ENCODE measurements around the gene ZSWIM6. TPM values are rescaled to one million over a fixed set of nuclear protein-coding genes. Genes with fewer than 3 reads are reported as not detected.

The ZSWIM6 gene
- total RNA-seq, 1 experiment from 2014 or later: 4.2 TPM

DNA sequence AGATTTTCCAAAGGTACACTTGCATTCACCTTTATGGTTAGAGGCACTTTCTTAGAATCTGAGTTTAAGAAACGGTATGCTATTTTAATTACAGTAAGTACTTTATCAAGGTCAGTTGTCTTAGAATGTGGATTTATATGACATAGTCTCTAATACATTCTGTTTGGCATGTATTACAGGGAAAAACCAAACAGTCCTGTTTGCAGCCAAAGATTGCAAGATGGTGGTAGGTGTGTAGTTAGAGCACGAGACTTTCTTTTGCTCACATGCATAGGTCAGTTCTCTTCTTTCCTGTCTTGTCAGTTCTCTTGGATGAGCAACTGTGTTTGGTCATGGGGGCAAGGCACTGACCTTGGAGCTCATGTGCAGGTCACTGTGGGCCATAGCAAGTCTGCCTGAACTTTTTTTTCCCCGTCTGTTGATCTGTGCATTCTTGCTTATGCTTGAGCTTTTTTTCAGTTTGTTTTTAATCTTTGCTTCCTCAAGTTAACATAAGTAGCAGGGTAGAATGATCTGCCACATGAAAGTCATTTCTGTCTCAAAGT is 20.6 kb downstream of the ZSWIM6 start:
- Histone ChIP-seq H3K27ac (ENCODE audit: low read length) (no peak overlapping the region), H2AFZ (ENCODE audit: low read length) (no peak overlapping the region), H3K27me3 (ENCODE audit: low read length) (no peaks in the 10 kb centered on the region), H3K9ac (ENCODE audit: low read length) (no peak overlapping the region), H3K4me1 (ENCODE audit: low read length) (peaks cover 5% of the 10 kb centered on the region), H3K79me2 (ENCODE audit: low read length) (no peaks in the 10 kb centered on the region), H3K9me3 (ENCODE audit: low read length) (peaks cover 6% of the 10 kb centered on the region), H3K36me3 (ENCODE audit: insufficient read depth, low read length) (0 out of 2 replicates have a peak, but pooled peaks cover 5% of the 10 kb centered on the region), H3K4me2 (ENCODE audit: low read depth, low read length, poor library complexity, severe bottlenecking) (no peak overlapping the region), H4K20me1 (ENCODE audit: insufficient read depth, low read depth, low read length) (peaks cover 3% of the 10 kb centered on the region; the same call in 1 of the 2 replicates), H3K4me3 (ENCODE audit: low read length) (no peak overlapping the region), H3K9me2 (replicated peaks; ENCODE audit: insufficient read depth, low read length) (no peaks in the 10 kb centered on the region)
- no peak for DNase-seq

DNA sequence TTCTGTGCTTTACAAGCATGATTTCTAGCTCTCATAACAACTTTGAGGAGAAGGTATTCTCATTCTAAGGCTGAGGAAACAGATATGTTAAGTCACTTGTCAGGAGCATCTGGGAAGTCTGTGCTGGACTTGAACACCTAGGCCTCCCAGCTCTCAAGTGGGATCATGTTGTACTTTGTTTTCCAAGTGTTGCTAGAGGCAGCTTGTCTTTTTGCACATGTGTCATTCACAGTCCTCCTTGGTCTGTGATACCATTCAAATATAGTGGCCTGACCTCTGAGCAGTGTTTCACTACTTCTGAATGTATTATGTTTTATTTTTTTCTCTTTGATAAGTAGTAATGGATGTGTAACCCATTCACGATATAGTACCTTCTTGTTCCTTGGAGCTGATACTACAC is 21.2 kb downstream of the ZSWIM6 start:
- Histone ChIP-seq H3K9me2 (replicated peaks; ENCODE audit: insufficient read depth, low read length) (no peaks in the 10 kb centered on the region), H3K4me2 (ENCODE audit: low read depth, low read length, poor library complexity, severe bottlenecking) (no peak overlapping the region), H3K36me3 (ENCODE audit: insufficient read depth, low read length) (0 out of 2 replicates have a peak, but pooled peaks cover 5% of the 10 kb centered on the region), H4K20me1 (ENCODE audit: insufficient read depth, low read depth, low read length) (peaks cover 3% of the 10 kb centered on the region; the same call in 1 of the 2 replicates), H3K27ac (ENCODE audit: low read length) (no peak overlapping the region), H2AFZ (ENCODE audit: low read length) (no peak overlapping the region), H3K9ac (ENCODE audit: low read length) (no peak overlapping the region), H3K79me2 (ENCODE audit: low read length) (no peaks in the 10 kb centered on the region), H3K27me3 (ENCODE audit: low read length) (no peaks in the 10 kb centered on the region), H3K9me3 (ENCODE audit: low read length) (peaks cover 6% of the 10 kb centered on the region), H3K4me1 (ENCODE audit: low read length) (peaks cover 5% of the 10 kb centered on the region), H3K4me3 (ENCODE audit: low read length) (no peak overlapping the region)
- DNase-seq: no peak

DNA sequence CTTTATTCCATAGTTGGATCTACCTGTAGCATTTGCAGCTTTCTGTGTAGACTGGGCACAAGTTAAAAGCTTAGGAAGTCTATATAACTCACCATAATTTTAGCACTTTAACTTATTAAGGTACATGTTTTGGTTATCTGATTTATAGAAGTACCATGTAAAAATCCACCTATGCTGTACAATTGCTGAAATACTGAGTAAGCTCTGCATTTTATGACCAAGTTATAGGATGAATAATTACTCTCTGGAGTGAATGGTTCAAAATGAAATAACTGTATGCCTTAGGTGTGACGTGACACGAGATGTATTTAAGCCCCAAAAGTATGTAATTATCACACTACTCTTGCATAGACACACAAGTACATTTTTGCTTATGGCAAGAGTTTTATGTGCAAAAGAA is 22.1 kb downstream of the ZSWIM6 start:
- Histone ChIP-seq H3K9me3 (ENCODE audit: low read length) (peaks cover 6% of the 10 kb centered on the region), H3K4me3 (ENCODE audit: low read length) (no peak overlapping the region), H3K9me2 (replicated peaks; ENCODE audit: insufficient read depth, low read length) (no peaks in the 10 kb centered on the region), H3K79me2 (ENCODE audit: low read length) (no peaks in the 10 kb centered on the region), H3K27me3 (ENCODE audit: low read length) (no peaks in the 10 kb centered on the region), H2AFZ (ENCODE audit: low read length) (no peak overlapping the region), H4K20me1 (ENCODE audit: insufficient read depth, low read depth, low read length) (peaks cover 3% of the 10 kb centered on the region; the same call in 1 of the 2 replicates), H3K27ac (ENCODE audit: low read length) (no peak overlapping the region), H3K4me2 (ENCODE audit: low read depth, low read length, poor library complexity, severe bottlenecking) (no peak overlapping the region), H3K9ac (ENCODE audit: low read length) (no peak overlapping the region), H3K36me3 (ENCODE audit: insufficient read depth, low read length) (0 out of 2 replicates have a peak, but pooled peaks cover 5% of the 10 kb centered on the region), H3K4me1 (ENCODE audit: low read length) (peaks cover 5% of the 10 kb centered on the region)
- peak; percentile 16 for DNase-seq

DNA sequence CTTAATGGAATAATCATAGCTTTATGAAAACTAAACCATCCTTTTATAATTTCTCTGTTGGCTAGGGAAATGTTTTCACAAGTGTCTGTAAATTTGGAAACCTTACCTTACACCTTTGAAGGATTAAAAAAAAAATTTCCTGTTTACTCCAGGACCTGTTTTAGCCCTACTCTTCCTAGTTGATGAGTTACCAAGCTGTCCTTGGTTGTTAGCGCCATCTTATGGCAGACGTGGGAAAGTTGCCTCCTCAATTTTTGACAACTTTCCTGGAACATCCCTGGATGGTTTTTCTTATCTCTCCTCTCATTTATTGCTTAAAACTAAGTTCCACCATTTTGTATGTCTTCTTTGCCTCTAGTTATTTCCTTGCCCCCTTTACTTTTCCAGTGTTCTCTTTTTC is 25.7 kb downstream of the ZSWIM6 start:
- H3K27me3 ChIP-seq (ENCODE audit: low read length): no peaks in the 10 kb centered on the region
- no peak overlapping the region for H3K4me2 ChIP-seq (ENCODE audit: low read depth, low read length, poor library complexity, severe bottlenecking)
- 0 out of 2 replicates have a peak, but pooled peaks cover 5% of the 10 kb centered on the region for H3K36me3 ChIP-seq (ENCODE audit: insufficient read depth, low read length)
- no peak overlapping the region for H3K27ac ChIP-seq (ENCODE audit: low read length)
- H3K4me3 ChIP-seq (ENCODE audit: low read length): no peak overlapping the region
- peaks cover 6% of the 10 kb centered on the region for H3K9me3 ChIP-seq (ENCODE audit: low read length)
- no peaks in the 10 kb centered on the region for H3K4me1 ChIP-seq (ENCODE audit: low read length)
- H4K20me1 ChIP-seq (ENCODE audit: insufficient read depth, low read depth, low read length): peaks cover 20% of the 10 kb centered on the region; the same call in 1 of the 2 replicates
- H3K9ac ChIP-seq (ENCODE audit: low read length): no peak overlapping the region
- H2AFZ ChIP-seq (ENCODE audit: low read length): no peak overlapping the region
- H3K9me2 ChIP-seq (replicated peaks; ENCODE audit: insufficient read depth, low read length): no peaks in the 10 kb centered on the region
- H3K79me2 ChIP-seq (ENCODE audit: low read length): no peaks in the 10 kb centered on the region
- DNase-seq: peak; percentile 57

DNA sequence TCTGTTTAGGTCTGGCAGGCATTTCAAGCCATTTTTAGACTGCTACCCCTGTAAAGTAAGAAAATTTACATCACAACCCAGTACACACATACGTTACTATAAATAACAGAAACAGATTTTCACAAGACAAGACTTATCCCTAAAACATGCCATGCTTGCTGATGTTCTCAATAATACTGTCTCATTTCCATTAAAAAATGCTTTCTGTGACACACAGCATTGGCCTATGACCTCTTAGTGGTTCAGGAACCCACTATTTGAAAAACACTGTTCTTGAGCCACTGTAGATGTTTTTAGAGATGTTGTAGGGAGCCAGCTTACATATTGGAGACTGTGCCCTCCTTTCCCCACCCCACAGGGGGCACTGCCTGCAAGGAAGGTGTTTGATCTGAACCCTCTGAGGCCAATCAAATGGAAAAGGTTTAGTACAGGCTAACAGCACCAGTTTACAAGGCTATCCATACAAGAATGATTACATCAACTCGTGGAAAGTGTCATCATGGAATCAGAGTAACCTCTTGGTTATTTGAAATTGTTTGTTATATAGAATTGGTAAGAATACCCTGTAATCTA is 30.8 kb downstream of the ZSWIM6 start:
- Histone ChIP-seq H3K36me3 (ENCODE audit: insufficient read depth, low read length) (no peaks in the 10 kb centered on the region), H3K9me2 (replicated peaks; ENCODE audit: insufficient read depth, low read length) (no peaks in the 10 kb centered on the region), H3K79me2 (ENCODE audit: low read length) (no peaks in the 10 kb centered on the region), H3K4me3 (ENCODE audit: low read length) (no peak overlapping the region), H3K27me3 (ENCODE audit: low read length) (no peaks in the 10 kb centered on the region), H4K20me1 (ENCODE audit: insufficient read depth, low read depth, low read length) (peaks cover 33% of the 10 kb centered on the region; the same call in 1 of the 2 replicates), H3K9me3 (ENCODE audit: low read length) (no peaks in the 10 kb centered on the region; the same call in 1 of the 2 replicates), H3K9ac (ENCODE audit: low read length) (no peak overlapping the region), H3K27ac (ENCODE audit: low read length) (no peak overlapping the region), H2AFZ (ENCODE audit: low read length) (no peak overlapping the region), H3K4me1 (ENCODE audit: low read length) (no peaks in the 10 kb centered on the region), H3K4me2 (ENCODE audit: low read depth, low read length, poor library complexity, severe bottlenecking) (no peak overlapping the region)
- DNase-seq: peak; percentile 55

DNA sequence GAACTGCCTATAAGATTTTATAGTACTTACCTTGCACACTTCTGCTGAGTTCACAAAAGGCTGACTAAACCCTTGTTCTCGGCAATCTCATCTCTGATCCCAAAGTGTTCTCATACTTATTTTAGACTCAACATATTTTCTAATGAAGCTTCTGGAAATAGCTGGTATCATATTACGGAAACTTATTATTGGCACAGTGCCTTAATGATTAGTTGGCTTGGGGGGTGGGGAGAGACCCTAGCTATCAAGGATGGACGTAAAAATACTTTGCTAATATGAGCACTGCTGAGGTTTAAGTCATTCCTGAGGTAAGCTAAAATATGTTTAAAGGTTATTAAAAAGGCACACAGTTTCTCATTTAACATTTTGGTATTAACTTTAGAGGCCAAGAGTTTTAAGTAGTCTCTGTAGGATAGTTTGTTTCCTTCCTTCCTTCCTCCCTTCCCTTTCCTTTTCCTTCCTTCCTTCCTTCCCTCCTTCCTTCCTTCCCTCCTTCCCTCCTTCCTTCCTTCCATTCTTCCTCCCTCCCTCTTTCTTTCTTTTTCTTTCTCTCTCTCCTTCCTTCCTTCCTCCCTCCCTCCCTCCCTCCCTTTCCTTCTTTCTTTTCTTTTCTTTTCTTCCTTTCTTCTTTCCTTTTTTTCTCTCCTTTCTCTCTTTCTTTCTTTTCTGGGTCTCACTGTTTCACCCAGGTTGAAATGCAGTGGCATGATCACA is 31.5 kb downstream of the ZSWIM6 start:
- H3K9me3 ChIP-seq (ENCODE audit: low read length): no peaks in the 10 kb centered on the region
- no peak overlapping the region for H3K9ac ChIP-seq (ENCODE audit: low read length)
- no peak overlapping the region for H3K4me2 ChIP-seq (ENCODE audit: low read depth, low read length, poor library complexity, severe bottlenecking)
- H4K20me1 ChIP-seq (ENCODE audit: insufficient read depth, low read depth, low read length): peaks cover 33% of the 10 kb centered on the region; the same call in 1 of the 2 replicates
- H3K79me2 ChIP-seq (ENCODE audit: low read length): no peaks in the 10 kb centered on the region
- no peaks in the 10 kb centered on the region for H3K9me2 ChIP-seq (replicated peaks; ENCODE audit: insufficient read depth, low read length)
- DNase-seq: no peak
- no peak overlapping the region for H3K4me3 ChIP-seq (ENCODE audit: low read length)
- H3K27ac ChIP-seq (ENCODE audit: low read length): no peak overlapping the region
- H3K4me1 ChIP-seq (ENCODE audit: low read length): no peaks in the 10 kb centered on the region
- no peak overlapping the region for H2AFZ ChIP-seq (ENCODE audit: low read length)
- no peaks in the 10 kb centered on the region for H3K27me3 ChIP-seq (ENCODE audit: low read length)
- no peaks in the 10 kb centered on the region for H3K36me3 ChIP-seq (ENCODE audit: insufficient read depth, low read length)

DNA sequence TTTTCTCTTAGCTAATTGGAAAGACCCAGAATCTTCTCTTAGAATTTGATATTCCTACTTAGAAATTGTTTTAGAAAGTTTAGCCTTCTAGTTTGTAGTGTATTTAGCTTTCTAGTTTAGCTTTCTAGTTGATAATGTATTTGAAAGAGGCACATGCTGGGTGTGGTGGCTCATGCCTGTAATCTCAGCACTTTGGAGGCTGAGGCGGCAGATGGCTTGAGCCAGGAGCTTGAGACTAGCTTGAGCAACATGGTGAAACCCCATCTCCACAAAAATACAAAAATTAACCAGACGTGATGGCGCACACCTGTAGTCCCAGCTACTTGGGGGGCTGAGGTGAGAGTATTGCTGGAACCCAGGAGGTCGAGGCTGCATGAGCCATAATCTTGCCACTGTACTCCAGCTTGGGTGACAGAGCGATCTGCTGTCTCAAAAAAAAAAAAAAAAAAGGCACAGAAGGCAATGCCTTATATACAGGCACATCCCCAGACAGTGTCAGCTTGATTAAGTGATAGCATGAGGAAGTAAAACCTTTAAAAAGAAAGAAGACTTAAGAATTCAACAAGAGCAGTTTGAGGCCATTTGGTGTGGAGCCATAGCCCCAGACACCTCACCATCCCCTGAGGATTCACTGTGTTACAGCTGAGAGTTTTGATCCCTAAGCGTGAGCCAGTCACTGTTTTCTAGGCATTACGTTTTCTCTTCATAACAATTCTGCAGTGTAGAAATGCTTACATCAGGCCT is 34.6 kb downstream of the ZSWIM6 start:
- H3K27me3 ChIP-seq (ENCODE audit: low read length): no peaks in the 10 kb centered on the region
- no peaks in the 10 kb centered on the region for H3K4me1 ChIP-seq (ENCODE audit: low read length)
- H3K36me3 ChIP-seq (ENCODE audit: insufficient read depth, low read length): no peaks in the 10 kb centered on the region
- no peak overlapping the region for H3K9ac ChIP-seq (ENCODE audit: low read length)
- peaks cover 24% of the 10 kb centered on the region; the same call in 1 of the 2 replicates for H4K20me1 ChIP-seq (ENCODE audit: insufficient read depth, low read depth, low read length)
- H3K79me2 ChIP-seq (ENCODE audit: low read length): no peaks in the 10 kb centered on the region
- H3K4me3 ChIP-seq (ENCODE audit: low read length): no peak overlapping the region
- H3K4me2 ChIP-seq (ENCODE audit: low read depth, low read length, poor library complexity, severe bottlenecking): no peak overlapping the region
- no peak overlapping the region for H3K27ac ChIP-seq (ENCODE audit: low read length)
- no peak overlapping the region for H2AFZ ChIP-seq (ENCODE audit: low read length)
- DNase-seq: no peak
- no peaks in the 10 kb centered on the region for H3K9me3 ChIP-seq (ENCODE audit: low read length)
- H3K9me2 ChIP-seq (replicated peaks; ENCODE audit: insufficient read depth, low read length): no peaks in the 10 kb centered on the region

DNA sequence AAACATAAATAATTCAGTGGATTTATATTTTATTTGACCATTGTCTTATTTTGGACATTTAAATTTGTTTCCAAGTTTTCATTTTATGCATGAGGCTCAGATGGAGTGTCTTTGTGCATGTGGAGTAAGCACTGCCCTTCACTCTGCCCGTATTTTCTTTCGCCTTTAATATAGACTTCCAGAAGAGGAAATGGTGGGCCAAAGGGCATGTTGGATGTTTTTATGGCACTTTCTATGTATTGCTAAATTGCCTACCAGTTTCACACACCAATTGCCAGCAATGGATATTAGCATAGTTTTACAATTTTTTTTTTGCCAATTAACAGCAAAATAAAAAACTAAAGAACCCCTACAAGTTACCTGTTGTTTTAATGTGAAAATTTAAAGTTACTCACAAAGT is 38.4 kb downstream of the ZSWIM6 start:
- Histone ChIP-seq H3K9me3 (ENCODE audit: low read length) (no peaks in the 10 kb centered on the region), H3K36me3 (ENCODE audit: insufficient read depth, low read length) (no peaks in the 10 kb centered on the region), H3K4me3 (ENCODE audit: low read length) (no peak overlapping the region), H3K27me3 (ENCODE audit: low read length) (no peaks in the 10 kb centered on the region), H2AFZ (ENCODE audit: low read length) (no peak overlapping the region), H3K79me2 (ENCODE audit: low read length) (no peaks in the 10 kb centered on the region), H3K9ac (ENCODE audit: low read length) (no peak overlapping the region), H4K20me1 (ENCODE audit: insufficient read depth, low read depth, low read length) (peaks cover 13% of the 10 kb centered on the region; the same call in 1 of the 2 replicates), H3K27ac (ENCODE audit: low read length) (no peak overlapping the region), H3K4me2 (ENCODE audit: low read depth, low read length, poor library complexity, severe bottlenecking) (no peak overlapping the region), H3K9me2 (replicated peaks; ENCODE audit: insufficient read depth, low read length) (no peaks in the 10 kb centered on the region), H3K4me1 (ENCODE audit: low read length) (no peaks in the 10 kb centered on the region)
- peak; percentile 23 for DNase-seq
